Endometrial microvascular endothelial cells (primary cell): ENCODE data around the gene ADK. TPM values are rescaled to one million over a fixed set of nuclear protein-coding genes. Genes with fewer than 3 reads are reported as not detected.
"Not testable (repeated sequence)": the region's sequence is repeated elsewhere in the genome, so short reads cannot be mapped to it uniquely, and the experiment has no call there.

ENCODE experiments used
- in situ Hi-C: cut with HindIII; loops from 2 replicates; pipeline ENCODE4 v1.10.0; 2017; ENCODE audit warnings: low sequenced_read_pairs, low pct_unique_long_range_greater_than_20kb; ENCODE audit errors: inconsistent ontology term
- total RNA-seq: library from RNA; depleted of rRNA; stranded (reverse); fragments of >200 nt; gene quantifications from one replicate; pipeline ENCODE4 v1.2.3, GENCODE V29; 2015; ENCODE audit errors: inconsistent ontology term

Gene ADK
- total RNA-seq, 1 donor from 2014 or later = 67.6 TPM

DNA sequence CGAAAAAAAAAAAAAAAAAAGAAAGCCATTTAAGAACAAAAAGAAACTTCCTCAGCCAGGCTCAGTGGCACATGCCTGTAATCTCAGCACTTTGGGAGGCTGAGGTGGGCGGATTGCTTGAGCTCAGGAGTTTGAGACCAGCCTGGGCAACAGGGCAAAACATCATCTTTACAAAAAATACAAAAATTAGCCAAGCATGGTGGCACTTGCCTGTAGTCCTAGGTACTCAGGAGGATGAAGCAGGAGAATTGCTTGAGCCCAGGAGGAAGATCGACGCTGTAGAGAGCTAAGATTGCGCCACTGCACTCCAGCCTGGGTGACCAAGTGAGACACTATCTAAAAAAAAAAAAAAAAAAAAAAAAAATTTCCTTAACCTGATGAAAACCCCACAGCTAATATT is 12.4 kb upstream of the ADK start:
- in situ Hi-C loops = not testable (repeated sequence)

GRCh38 chr10:74139981-74140380 is 11.0 kb upstream of the ADK start:
- in situ Hi-C loops = no loop called here

DNA sequence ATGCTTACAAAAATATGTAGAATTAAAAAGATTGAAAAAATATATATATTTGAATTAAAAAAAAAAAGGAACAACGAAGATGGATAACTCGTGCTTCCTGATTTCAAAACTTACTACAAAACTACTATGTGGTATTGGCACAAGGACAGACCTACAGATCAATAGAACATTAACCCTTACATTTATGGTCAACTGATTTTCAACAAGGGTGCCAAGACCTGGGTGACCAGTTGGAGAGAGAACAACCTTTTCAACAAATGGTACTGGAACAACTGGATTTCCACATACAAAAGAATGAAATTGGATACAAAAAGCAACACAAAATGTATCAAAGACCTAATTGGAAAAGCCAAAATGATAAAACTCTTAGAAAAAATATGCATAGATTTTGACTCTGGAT is 10.5 kb upstream of the ADK start:
- in situ Hi-C loops = no loop called here

DNA sequence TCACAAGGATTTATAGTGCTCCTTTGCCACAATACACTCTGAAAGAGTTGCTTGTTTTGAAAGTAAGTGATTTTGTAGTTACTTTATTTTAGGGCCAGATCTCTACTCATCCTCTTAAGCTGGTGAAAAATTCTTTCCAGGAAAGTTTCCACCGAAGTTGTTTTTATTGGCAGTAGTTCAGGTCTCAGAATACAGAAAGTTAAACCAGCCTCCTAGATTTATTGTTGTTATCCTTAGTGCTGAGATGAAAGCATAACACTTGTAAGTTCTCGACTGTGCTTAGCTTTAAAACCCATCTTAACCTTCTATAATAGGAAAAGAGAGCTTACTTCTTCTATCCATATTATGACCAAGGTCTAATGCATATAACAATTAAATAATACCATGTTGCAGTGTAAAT is 5.9 kb upstream of the ADK start:
- in situ Hi-C loops = no loop called here

DNA sequence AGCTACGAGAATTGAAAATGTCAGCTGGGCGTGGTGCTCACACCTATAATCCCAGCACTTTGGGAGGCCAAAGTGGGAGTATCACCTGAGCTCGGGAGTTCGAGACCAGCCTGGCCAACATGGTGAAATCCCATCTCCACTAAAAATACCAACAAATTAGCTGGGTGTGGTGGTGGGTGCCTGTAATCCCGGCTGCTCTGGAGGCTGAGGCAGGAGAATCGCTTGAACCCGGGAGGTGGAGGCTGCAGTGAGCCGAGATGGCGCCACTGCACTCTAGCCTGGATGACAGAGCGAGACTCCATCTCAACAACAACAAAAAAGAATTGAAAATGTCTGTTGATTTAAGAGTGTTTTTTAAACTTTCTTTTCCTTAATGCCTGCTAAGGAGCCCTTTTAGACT is 4.0 kb upstream of the ADK start:
- in situ Hi-C loops = not testable (repeated sequence)

DNA sequence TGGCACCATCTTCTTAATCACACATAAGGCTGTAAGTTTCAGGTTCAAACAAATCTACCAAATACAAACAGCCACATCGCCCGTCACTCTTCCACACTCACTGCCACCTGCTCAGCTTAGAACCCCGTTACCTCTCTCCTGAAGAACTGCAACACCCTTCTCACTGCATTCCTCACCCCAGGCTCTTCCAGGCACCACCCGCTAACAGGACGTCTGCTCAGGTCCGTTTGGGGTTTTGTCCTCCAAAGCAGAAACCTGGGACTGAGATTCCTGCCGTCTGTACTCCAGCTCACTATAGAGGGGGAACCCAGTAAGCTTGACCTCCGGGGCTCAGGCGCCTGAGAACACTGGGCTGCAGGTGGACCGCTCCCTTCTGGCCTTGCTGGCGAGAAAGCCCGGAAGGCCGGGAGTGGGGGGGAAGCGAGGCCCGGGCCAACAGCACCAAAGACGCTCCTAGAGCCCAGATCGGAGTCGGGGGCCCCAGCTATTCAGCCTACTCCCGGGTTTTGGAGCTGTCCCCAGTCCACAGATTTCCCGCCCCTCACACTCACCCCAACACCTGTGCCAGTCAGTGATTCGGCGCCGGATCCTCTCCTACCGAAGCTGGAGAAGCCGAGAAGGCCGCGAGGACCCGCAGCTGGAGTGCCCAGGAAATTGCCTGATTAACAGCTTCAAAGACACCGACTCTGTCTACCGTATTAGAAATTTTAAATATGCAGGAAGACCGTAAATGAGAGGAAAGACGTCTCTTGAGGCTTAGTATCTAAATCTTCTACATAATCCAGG is 624 bp upstream of the ADK start, which contains the start of gene AP3M1:
Gene AP3M1 (minus strand): TSS at position 625 of the 786 bp plus-strand sequence. CDS start 12,449 bp downstream, outside the sequence.
- in situ Hi-C loops = no loop called here

DNA sequence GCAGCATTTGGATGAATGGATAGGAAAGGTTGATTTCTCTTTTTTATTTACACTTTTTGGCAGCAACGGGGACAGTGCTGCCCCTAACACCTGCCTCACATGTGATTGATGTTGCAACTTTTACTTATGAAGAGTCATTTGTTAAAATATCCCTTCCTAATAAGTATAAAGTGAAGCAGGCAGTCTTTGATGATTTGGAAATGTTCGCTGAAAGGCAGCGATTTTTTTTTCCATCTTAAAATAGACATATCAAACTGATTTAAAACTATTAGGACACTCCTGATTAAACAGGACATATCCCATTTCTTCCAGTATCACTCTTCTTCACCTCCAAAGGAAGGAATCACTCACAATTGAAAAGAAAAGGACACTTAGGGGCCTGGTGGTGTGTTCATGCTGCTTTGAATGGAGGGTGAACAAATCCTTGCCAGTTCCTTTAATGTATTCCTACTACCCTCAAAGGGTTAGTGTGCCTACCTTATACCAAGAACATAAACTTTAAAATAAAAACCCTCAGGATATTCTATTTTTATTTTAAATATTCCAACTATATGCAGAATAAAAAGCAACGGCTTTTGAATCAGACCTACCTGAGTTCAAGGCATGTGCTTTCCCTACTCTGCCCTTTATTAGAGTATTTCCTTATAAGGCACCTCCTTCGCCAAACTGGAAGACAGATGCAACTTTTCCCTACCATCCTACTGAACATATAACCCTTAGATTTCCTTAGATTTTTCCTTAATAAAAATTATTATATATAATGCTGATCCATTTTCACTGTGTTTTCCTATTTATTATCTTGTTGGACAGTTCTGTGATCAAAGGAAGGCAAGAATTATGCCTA is 1.1 kb downstream of the ADK start:
- in situ Hi-C loops = no loop called here

- in situ Hi-C loops = no loop called here
These were observed 2.1 kb downstream of the ADK start for GRCh38 chr10:74153123-74153522.

- in situ Hi-C loops = no loop called here
These were observed 2.7 kb downstream of the ADK start for GRCh38 chr10:74153676-74154075.

DNA sequence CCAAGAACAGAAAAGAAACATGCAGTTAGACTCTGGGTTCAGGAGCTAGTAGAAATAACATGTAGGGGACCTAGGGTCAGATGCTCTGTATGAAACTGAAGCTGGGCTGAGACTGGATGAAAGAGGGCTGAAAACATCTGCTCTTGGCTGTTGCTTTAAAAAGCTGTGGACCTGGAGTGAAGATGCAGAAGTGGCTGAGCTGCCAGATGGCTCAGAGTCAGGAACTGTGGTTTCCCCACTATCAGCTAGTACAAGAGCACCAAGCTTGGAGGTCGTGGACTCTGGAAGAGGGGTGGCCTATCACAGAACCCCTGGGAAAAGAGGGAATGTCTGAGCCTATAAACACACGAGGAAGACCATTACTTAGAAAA is 5.9 kb downstream of the ADK start:
- in situ Hi-C loops = no loop called here

DNA sequence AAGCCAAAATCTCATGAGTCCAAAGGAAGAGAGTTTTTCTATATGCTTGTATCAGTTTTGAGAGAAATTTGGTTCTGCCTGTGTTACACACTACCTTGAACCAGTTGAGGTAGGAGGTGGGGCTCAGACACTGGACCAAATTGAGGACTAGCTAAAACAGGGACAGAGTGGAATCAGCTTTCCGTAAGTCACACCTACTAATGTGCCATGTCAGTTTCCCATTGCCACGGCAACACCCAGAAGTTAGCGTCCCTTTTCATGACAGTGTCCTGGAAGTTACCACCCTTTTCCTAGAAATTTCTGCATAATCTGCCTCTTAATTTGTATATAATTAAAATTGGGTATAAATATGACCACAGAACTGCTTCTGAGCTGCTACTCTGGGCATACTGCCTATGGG is 9.0 kb downstream of the ADK start:
- in situ Hi-C loops = no loop called here

DNA sequence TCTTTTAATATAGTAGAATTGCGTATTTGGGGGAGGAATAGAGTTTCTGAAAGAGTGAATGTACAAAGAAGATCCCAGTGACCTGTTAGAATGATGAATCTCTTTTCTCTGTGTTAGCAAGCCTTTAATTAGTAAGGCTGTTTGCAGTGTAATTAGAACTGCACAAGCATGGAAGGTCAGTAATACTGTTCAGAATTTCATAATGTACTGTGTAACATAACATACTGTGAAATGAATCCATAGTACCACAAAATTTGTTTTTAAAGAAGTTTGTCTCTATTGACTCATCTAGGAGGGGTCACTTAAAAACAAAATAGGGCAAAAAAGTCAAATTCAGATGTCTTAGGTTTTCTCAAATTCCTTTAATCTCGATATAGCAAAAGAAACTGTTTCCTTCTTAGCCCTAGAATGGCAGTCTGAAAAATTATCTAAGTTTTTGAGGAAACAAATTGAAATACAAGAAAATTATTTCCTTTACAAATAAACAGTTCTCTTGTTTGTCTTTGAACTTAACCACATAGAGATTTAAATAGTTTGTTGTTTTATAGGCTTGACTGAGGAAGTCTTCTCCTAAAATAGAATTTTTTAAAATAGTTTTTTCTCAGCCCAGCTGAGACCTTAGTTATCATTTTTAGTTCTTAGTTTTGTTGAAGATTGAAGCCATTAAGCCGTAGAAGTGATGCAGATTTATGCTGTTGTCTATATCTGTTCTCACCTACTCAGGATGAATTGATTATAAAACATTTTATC is 12.5 kb downstream of the ADK start:
- in situ Hi-C loops = no loop called here

DNA sequence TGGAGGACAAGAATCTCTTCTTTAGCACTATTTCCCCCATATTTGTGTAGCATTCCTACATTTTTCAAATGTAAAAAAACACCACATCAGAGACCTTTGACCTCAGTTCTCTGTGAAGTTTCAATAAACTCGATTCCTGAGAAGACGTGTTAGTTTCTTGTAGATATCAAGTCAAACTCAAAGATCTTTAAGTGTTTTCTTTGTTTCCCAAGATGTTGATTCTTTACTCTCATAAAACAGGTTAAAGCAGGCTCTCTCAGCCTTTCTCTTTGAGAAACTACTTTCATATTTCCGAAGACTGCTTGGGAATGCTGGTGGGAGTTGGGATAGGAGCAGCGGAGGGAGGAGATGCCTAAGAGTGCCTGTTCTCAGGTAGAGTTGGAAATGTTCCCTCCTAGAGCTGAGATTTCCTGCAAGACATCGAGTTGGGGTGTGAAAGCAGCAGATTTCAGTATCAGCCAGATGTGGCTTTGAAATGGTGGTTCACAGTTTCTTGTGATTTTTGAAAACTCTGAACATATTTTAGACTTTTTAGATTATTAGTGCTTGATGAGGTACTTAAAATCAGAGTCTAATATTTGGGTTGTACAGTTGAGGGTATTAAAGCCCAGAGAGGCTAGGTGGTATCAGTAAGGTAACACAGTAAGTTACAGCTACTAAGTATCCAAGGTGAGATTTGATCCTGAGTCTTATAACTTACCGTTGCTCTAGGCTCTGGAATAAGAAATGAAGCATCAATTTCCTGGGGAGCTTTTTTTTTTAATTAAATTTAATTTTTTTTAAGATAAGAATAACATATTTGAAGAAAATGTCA is 13.9 kb downstream of the ADK start:
- in situ Hi-C loops = no loop called here

GRCh38 chr10:74165530-74165901 is 14.5 kb downstream of the ADK start:
- in situ Hi-C loops = no loop called here

GRCh38 chr10:74167443-74167842 is 16.4 kb downstream of the ADK start:
- in situ Hi-C loops = no loop called here

GRCh38 chr10:74171625-74172024 is 20.6 kb downstream of the ADK start:
- in situ Hi-C loops = no loop called here

DNA sequence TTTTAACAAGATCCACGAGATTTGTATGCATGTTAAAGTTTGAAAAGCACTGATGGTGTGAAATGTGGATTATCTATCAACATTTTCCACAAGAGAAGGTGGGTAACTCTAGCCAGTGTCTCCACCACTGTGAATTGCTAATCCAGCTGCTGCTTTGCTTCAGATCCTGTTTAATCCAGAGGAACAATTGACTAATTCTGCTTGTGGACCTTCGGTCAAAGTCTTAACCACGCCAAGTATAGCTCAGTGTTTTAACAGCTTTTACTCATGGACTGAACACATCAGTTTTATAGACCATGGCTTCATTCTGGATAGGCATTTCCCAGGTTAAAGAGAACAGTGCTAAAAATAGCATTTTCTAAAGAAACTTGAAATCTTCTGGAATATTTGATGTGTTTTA is 23.5 kb downstream of the ADK start:
- in situ Hi-C loops = no loop called here

GRCh38 chr10:74175510-74176379 is 24.7 kb downstream of the ADK start:
- in situ Hi-C loops = no loop called here
